GM18508 (cell line): ENCODE results near the gene C14orf93.

Source experiments
- ATAC-seq: cut with Tn5 transposase; IDR thresholded peaks from one replicate; pipeline ENCODE4 v1.9.1; 2021; ENCODE audit warnings: moderate number of reproducible peaks; ENCODE audit not compliant: insufficient read depth, unreplicated experiment

C14orf93 gene

GRCh38 chr14:22996768-22997654 lies 12.9 kb downstream of the C14orf93 start:
- no peak for ATAC-seq

DNA sequence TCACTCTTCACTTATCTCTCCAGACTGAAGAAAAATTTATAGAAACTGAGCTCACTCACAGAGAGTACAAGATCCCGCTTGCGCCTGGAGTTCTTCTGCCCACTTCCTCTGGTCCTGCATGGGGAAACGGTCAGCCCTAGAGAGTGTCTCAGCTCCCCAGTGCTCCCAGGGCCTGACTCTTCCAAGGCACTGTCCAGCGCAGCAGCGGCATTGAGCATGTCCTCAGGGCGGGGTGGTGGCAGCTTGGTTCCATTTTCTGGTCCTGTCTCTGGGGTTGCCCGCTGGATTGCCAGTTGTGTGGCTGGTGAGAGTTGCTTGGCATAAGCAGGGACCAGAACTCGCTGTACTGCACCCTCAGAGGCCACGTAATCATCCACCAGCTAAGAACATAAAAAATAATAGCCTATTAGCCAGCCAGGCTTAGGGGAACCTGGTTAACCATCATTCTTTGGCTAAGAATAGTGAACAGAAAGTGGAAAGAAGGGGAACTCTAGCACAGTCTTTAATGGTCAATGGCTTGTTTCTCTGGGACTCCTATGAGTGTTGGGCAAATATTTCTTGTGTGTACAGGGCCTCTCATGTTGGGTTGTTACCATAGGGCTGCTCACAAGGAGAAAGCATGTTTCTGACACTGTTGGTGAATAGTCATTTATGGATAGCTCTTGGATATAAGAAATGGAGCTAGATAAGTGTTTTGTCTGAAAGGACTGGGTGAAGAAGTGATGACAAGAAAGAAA lies 13.9 kb downstream of the C14orf93 start:
- ATAC-seq, result no peak

DNA sequence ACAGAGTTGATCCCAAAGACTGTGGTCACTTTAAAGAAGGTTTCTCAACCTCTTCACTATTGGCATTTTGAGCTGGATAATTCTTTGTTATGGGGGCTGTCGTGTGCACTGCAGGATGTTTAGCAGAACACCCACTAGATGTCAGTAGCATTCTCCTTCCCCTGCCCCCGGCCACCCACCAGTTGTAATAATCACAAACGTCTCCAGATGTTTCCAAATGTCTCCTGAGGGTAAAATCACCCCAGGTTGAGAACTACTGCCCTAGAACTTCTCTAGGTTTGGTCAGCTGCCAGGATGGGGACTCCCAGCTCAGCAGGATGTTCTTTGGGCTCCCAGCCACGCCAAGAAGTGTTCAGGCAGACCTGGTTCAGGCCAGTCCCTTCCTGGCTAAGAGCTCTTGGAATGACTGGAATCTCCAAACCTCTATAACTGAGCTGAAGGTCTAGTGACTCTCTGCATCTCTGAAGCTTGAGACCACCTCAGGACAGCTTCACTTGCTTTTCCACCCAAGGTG lies 15.1 kb downstream of the C14orf93 start:
- no peak for ATAC-seq

DNA sequence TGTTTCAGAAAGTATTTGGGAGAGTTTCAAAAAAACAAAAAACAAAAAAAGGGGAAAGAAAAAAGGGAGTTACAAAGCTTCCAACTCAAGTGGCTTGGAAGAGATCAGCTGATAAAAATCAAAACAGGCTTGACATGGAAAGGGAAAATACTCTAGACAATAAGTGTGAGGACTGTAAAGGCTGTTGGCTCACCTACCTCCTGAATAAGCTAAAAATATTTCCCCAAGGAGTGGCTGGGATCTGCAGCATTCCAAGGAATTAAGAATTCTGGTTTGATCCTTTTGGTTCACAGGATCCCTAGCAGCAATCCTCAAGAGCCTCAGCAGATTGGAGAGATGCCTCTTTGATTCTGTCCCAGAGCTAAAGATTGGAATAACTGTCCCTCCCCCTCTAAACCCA lies 16.4 kb downstream of the C14orf93 start:
- no peak for ATAC-seq

GRCh38 chr14:22991852-22992251 lies 18.1 kb downstream of the C14orf93 start:
- no peak for ATAC-seq

GRCh38 chr14:22987291-22987690 lies 22.7 kb downstream of the C14orf93 start:
- ATAC-seq, result no peak

GRCh38 chr14:22986508-22987054 lies 23.4 kb downstream of the C14orf93 start:
- no peak for ATAC-seq

- no peak for ATAC-seq
Measured at GRCh38 chr14:22985894-22986507, 23.9 kb downstream of the C14orf93 start.

- no peak for ATAC-seq
Measured at GRCh38 chr14:22984959-22985658, 24.8 kb downstream of the C14orf93 start.

DNA sequence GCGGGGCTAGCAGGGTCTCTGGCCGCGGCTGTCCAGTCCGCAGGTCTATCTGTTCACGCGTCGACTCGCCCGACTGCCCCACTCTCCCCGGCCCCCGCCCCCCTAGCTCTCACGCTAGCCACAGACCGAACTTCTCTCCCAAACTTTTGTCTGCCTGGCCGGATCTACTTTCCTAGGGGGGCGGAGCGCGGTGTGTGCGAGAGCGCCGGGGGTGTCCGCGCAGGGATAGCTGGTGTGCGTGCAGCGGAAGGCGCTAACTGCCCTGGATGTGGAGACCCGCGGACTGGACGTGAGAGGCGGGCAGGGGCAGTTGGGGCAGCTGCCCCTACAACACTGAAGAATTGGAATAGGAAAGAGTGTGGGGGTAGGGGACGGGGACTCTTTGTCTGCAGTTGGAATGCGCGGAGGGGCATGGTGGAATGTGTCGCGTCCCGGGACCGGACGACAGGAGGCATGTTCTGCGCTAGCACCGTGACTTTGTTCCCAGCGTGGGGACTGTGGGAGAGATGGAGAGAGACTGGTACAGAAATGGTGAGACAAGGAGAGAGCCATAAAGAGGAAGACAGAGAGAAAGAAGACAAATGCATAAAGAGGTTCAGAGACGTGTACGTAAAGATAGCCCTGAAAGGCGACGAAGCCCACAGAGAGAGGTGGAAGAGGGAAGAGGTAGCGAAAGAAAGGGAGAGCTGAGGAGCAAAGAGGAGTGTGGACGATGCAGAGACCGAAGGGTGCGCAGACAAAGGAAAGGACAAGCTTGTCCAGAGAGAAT lies 27.3 kb downstream of the C14orf93 start, which contains the start of gene AJUBA:
Gene AJUBA (minus strand): TSS at position 75 of the 769 bp plus-strand sequence. CDS start 285 bp downstream, outside the sequence.
- no peak for ATAC-seq

DNA sequence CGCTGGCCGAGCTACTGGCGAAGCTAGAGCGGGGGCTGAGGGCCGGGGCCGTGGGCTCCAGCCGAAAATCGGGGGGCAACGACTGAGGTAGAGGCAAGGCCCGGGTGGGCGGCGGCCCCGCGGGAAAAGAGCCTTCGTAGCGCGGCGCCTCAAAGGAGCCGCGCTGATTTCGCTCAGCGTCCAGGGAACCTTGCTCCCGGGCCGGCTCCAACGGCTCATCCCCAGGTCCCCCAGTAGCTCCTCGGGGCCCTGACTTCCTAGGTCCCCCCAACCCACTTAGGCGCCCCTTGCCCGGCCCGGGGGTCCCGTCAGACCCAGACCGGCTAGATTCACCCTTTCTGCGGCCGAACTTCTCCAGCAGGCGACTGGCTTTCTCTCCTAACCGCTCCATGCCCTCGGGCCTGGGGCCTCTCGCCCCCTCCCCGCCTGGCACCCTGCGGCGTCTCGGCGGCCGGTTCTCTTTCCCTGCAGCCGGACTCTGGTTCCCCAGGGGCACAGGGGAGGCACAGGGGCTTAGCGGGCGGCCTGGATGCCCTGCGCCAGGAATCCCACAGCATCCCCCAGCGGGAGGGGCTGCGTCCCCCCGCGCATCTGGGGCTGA lies 28.0 kb downstream of the C14orf93 start:
- ATAC-seq, result no peak

- ATAC-seq, result no peak
Measured at GRCh38 chr14:22981090-22981875, 28.7 kb downstream of the C14orf93 start.

DNA sequence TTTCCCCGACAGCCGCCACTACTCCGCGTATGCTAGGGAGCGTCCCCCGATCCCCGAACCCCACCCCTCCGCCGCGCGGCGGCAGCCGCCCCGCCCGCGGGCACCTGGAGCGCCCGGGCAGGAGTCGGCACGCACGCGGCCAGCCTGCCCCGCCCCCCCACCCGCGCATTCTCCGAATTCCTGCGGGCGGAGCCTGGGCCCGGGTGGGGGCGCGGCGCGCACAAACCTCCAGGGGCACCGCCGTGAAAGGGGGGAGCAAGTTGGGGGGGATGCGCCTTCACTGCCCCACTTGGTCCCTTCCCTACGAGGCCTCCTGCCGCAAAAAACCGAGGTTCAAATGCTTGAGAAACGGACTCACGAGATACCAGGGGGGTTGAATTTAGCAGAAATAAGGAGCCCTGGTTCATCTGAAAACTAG lies 29.3 kb downstream of the C14orf93 start:
- no peak for ATAC-seq

GRCh38 chr14:22979748-22980392 lies 30.1 kb downstream of the C14orf93 start:
- ATAC-seq, result no peak

GRCh38 chr14:22978981-22979671 lies 30.8 kb downstream of the C14orf93 start:
- no peak for ATAC-seq

GRCh38 chr14:22978487-22978837 lies 31.5 kb downstream of the C14orf93 start:
- ATAC-seq, result no peak
